Neural progenitor cell (in vitro differentiated cells): ENCODE measurements around the gene AFF1. TPM values are rescaled to one million over a fixed set of nuclear protein-coding genes. Genes with fewer than 3 reads are reported as not detected.
A peak's percentile ranks its signal among the peaks of the same experiment; 100 is the strongest.

ENCODE experiments used
- DNase-seq: peaks from one replicate; pipeline ENCODE4 v3.0.0-alpha.2; 2016; ENCODE audit warnings: low spot score
- H2AFZ ChIP-seq: fragments of 200-600 bp; sonication (generic); replicated peaks from 2 replicates; pipeline ENCODE4 v1.6.1; 2016; ENCODE audit warnings: antibody characterized with exemption
- H3F3A ChIP-seq: fragments of 200-600 bp; sonication (generic); 2 replicates; pipeline ENCODE4 v1.6.1; 2016; ENCODE audit warnings: antibody characterized with exemption, low read depth
- H3K27ac ChIP-seq: fragments of 200-600 bp; sonication (generic); 2 replicates; pipeline ENCODE4 v1.5.1; 2016; ENCODE audit warnings: mild to moderate bottlenecking
- H3K27me3 ChIP-seq: fragments of 200-600 bp; sonication (generic); 2 replicates; pipeline ENCODE4 v1.6.1; 2016; ENCODE audit warnings: mild to moderate bottlenecking, moderate library complexity
- H3K36me3 ChIP-seq: fragments of 200-600 bp; sonication (generic); 2 replicates; pipeline ENCODE4 v1.5.1; 2016
- H3K4me1 ChIP-seq: fragments of 200-600 bp; sonication (generic); 2 replicates; pipeline ENCODE4 v1.6.1; 2016; ENCODE audit warnings: mixed run types
- H3K4me2 ChIP-seq: fragments of 200-600 bp; sonication (generic); 2 replicates; pipeline ENCODE4 v1.6.1; 2016
- H3K4me3 ChIP-seq: fragments of 200-600 bp; sonication (generic); 2 replicates; pipeline ENCODE4 v1.5.1; 2016
- H3K79me2 ChIP-seq: fragments of 200-600 bp; sonication (generic); 2 replicates; pipeline ENCODE4 v1.6.1; 2016; ENCODE audit warnings: low read depth
- H3K9ac ChIP-seq: fragments of 200-600 bp; sonication (generic); 2 replicates; pipeline ENCODE4 v1.6.1; 2016
- H3K9me3 ChIP-seq: fragments of 200-600 bp; sonication (generic); 2 replicates; pipeline ENCODE4 v1.5.1; 2016; ENCODE audit warnings: low read depth
- H4K20me1 ChIP-seq: fragments of 200-600 bp; sonication (generic); 2 replicates; pipeline ENCODE4 v1.6.1; 2016; ENCODE audit warnings: low read depth
- H3K27ac Mint-ChIP-seq: 3 replicates; pipeline ENCODE4 v1.8.0; 2021; ENCODE audit warnings: mixed read lengths
- H3K27me3 Mint-ChIP-seq: 2 replicates; pipeline ENCODE4 v1.8.0; 2022; ENCODE audit warnings: low read depth, mild to moderate bottlenecking, inconsistent platforms, moderate library complexity, mixed read lengths; ENCODE audit not compliant: insufficient read depth
- H3K36me3 Mint-ChIP-seq: 3 replicates; pipeline ENCODE4 v1.8.0; 2021; ENCODE audit warnings: mixed read lengths
- H3K4me1 Mint-ChIP-seq: 3 replicates; pipeline ENCODE4 v1.8.0; 2021; ENCODE audit warnings: mixed read lengths
- H3K4me3 Mint-ChIP-seq: 3 replicates; pipeline ENCODE4 v1.8.0; 2021; ENCODE audit warnings: mild to moderate bottlenecking, moderate library complexity, mixed read lengths
- H3K9me3 Mint-ChIP-seq: 3 replicates; pipeline ENCODE4 v1.8.0; 2020; ENCODE audit warnings: mixed read lengths
- EZH2 ChIP-seq: fragments of 200-600 bp; sonication (generic); IDR thresholded peaks from 2 replicates; pipeline ENCODE4 v1.6.1; 2017; ENCODE audit warnings: antibody characterized with exemption, mild to moderate bottlenecking, moderate library complexity
- EZH2phosphoT487 ChIP-seq: fragments of 200-600 bp; sonication (generic); IDR thresholded peaks from 2 replicates; pipeline ENCODE4 v1.6.1; 2017; ENCODE audit warnings: antibody characterized with exemption
- total RNA-seq: library from RNA; depleted of rRNA; stranded (reverse); fragments of >200 nt; gene quantifications from 2 replicates; pipeline ENCODE4 v1.2.3, GENCODE V29; 2015; ENCODE audit warnings: low replicate concordance
- TF ChIP-seq, protein P1 (sequence below): fragments of 200-600 bp; sonication (generic); IDR thresholded peaks from 2 replicates; pipeline ENCODE4 v1.5.1; 2017; ENCODE audit warnings: antibody characterized with exemption, mild to moderate bottlenecking

Gene AFF1
- total RNA-seq, 1 donor from 2014 or later, result 29.0 TPM

DNA sequence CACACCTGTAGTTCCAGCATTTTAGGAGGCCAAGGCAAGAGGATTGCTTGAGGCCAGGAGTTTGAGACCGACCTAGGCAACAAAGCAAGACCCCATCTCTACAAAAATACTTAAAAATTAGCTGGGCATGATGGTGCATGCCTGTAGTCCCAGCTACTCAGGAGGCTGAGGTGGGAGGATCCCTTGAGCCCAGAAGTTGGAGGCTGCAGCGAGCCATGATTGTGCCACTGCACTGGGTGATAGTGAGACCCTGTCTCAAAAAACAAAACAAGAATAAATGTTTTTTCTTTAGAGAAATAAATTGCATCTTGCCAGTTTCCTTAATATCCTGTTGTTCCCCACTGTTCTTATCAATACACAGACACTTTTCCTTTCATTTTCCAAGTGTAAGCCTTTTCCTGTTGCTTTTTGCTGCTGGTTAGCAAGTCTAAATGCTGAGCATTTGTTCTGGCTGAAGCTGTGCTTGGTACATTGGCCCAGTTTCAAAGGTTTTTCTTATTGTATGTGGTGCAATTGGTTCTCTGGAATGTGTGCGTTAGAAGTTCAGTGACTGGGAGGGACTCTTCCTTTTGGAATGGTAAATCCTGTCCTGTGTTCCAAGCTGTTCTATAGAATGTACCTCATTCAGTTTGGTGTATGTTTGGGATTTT, 98.2 kb downstream of the AFF1 start:
- H3K9ac ChIP-seq, result no peak overlapping the region
- H3K27ac Mint-ChIP-seq, result no peak overlapping the region
- H3F3A ChIP-seq, result peaks cover 57% of the 10 kb centered on the region
- no peaks in the 10 kb centered on the region for H3K27me3 ChIP-seq
- H3K27me3 Mint-ChIP-seq, result no peaks in the 10 kb centered on the region
- peak; percentile 59 for DNase-seq
- H3K36me3 ChIP-seq, result no peaks in the 10 kb centered on the region
- H3K4me1 ChIP-seq, result peaks cover 94% of the 10 kb centered on the region
- H3K4me2 ChIP-seq, result peak overlapping the region; percentile 70
- no peak overlapping the region for H3K4me3 Mint-ChIP-seq
- peaks cover 43% of the 10 kb centered on the region for H3K4me1 Mint-ChIP-seq
- H4K20me1 ChIP-seq, result peaks cover 81% of the 10 kb centered on the region
- H3K9me3 Mint-ChIP-seq, result no peaks in the 10 kb centered on the region
- no peak overlapping the region for H3K4me3 ChIP-seq
- H3K27ac ChIP-seq, result peak overlapping the region; percentile 73
- H2AFZ ChIP-seq, result no peak overlapping the region
- no peak for TF ChIP-seq EZH2phosphoT487
- no peak for TF ChIP-seq EZH2
- TF ChIP-seq, protein P1, sequence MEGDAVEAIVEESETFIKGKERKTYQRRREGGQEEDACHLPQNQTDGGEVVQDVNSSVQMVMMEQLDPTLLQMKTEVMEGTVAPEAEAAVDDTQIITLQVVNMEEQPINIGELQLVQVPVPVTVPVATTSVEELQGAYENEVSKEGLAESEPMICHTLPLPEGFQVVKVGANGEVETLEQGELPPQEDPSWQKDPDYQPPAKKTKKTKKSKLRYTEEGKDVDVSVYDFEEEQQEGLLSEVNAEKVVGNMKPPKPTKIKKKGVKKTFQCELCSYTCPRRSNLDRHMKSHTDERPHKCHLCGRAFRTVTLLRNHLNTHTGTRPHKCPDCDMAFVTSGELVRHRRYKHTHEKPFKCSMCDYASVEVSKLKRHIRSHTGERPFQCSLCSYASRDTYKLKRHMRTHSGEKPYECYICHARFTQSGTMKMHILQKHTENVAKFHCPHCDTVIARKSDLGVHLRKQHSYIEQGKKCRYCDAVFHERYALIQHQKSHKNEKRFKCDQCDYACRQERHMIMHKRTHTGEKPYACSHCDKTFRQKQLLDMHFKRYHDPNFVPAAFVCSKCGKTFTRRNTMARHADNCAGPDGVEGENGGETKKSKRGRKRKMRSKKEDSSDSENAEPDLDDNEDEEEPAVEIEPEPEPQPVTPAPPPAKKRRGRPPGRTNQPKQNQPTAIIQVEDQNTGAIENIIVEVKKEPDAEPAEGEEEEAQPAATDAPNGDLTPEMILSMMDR, result no peak
- peaks cover 100% of the 10 kb centered on the region for H3K79me2 ChIP-seq
- H3K9me3 ChIP-seq, result no peaks in the 10 kb centered on the region
- no peaks in the 10 kb centered on the region for H3K36me3 Mint-ChIP-seq

- peaks cover 98% of the 10 kb centered on the region for H3K79me2 ChIP-seq
- peak; percentile 67 for DNase-seq
- peaks cover 84% of the 10 kb centered on the region for H4K20me1 ChIP-seq
These were observed 99.1 kb downstream of the AFF1 start for GRCh38 chr4:87033902-87034301.

DNA sequence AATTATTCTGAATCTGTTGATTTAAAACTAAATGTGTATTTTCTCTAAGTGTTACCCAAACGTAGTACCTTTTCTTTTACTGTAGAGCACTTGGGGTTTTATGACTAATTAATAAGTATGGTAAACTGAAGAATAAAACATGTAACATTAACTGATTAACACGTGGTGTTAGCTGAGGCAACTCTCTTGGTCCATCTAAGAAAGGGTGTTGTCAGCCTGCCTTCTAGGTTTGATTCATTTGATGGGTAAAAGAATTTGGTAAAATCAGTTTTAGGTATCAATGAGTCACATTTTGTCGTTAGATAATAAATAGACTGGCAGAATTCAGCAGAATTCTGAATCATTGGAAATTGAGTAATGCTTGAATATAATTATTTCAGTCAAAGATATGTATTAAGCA, 99.7 kb downstream of the AFF1 start:
- Mint-ChIP-seq H3K4me1 (peaks cover 48% of the 10 kb centered on the region), H3K36me3 (no peaks in the 10 kb centered on the region), H3K9me3 (no peaks in the 10 kb centered on the region), H3K27ac (no peak overlapping the region), H3K4me3 (no peak overlapping the region), H3K27me3 (no peaks in the 10 kb centered on the region)
- peak overlapping the region; percentile 15 for H3K4me3 ChIP-seq
- no peaks in the 10 kb centered on the region for H3K27me3 ChIP-seq
- H3K4me2 ChIP-seq, result peak overlapping the region; percentile 70
- H3K36me3 ChIP-seq, result no peaks in the 10 kb centered on the region
- H3K4me1 ChIP-seq, result peaks cover 95% of the 10 kb centered on the region
- no peak for DNase-seq
- TF ChIP-seq EZH2 (no peak), EZH2phosphoT487 (no peak)
- TF ChIP-seq, protein P1, result no peak
- H3K9ac ChIP-seq, result no peak overlapping the region
- no peak overlapping the region for H2AFZ ChIP-seq
- H3K79me2 ChIP-seq, result peaks cover 98% of the 10 kb centered on the region
- peaks cover 70% of the 10 kb centered on the region for H3F3A ChIP-seq
- peaks cover 84% of the 10 kb centered on the region for H4K20me1 ChIP-seq
- no peaks in the 10 kb centered on the region for H3K9me3 ChIP-seq
- H3K27ac ChIP-seq, result peak overlapping the region; percentile 18

More at GRCh38 chr4:87033902-87034301, 99.1 kb downstream of the AFF1 start:
- Mint-ChIP-seq H3K4me3 (no peak overlapping the region), H3K27me3 (no peaks in the 10 kb centered on the region), H3K27ac (no peak overlapping the region), H3K36me3 (no peaks in the 10 kb centered on the region), H3K4me1 (peaks cover 45% of the 10 kb centered on the region), H3K9me3 (no peaks in the 10 kb centered on the region)
- TF ChIP-seq, protein P1, result peak; percentile 22
- TF ChIP-seq EZH2phosphoT487, result no peak
- Histone ChIP-seq H3K4me1 (peaks cover 95% of the 10 kb centered on the region), H3K4me2 (peak overlapping the region; percentile 70), H3K9ac (no peak overlapping the region), H3K36me3 (no peaks in the 10 kb centered on the region), H3K4me3 (peak overlapping the region; percentile 15), H3K27ac (peak overlapping the region; percentile 18), H3K27me3 (no peaks in the 10 kb centered on the region), H2AFZ (no peak overlapping the region), H3K9me3 (no peaks in the 10 kb centered on the region), H3F3A (peaks cover 66% of the 10 kb centered on the region)
